HCT116 (cell line): ENCODE measurements around the gene CLASP1. TPM values are rescaled to one million over a fixed set of nuclear protein-coding genes. Genes with fewer than 3 reads are reported as not detected.
"Not testable (repeated sequence)": the region's sequence is repeated elsewhere in the genome, so short reads cannot be mapped to it uniquely, and the experiment has no call there.

ENCODE experiments used
- ATAC-seq: fragments of 200-7000 bp; cut with Tn5 transposase; 2 replicates; pipeline ENCODE4 v1.9.1; 2020; ENCODE audit warnings: mild to moderate bottlenecking, moderate library complexity
- BruUV-seq: library from RNA; stranded (reverse); fragments of 400-500 nt; replicated peaks from 2 replicates; lab custom pipeline; 2021; lab: Mats Ljungman, UMichigan
- CTCF ChIA-PET: fragments of 300-600 bp; sonication (Branson Sonifier 250); formaldehyde crosslinking; loops from one replicate; lab custom pipeline; 2021; ENCODE audit warnings: antibody characterized with exemption; lab: Charles Lee
- POLR2A ChIA-PET: fragments of 300-600, 350-600 bp; sonication (Branson Sonifier 250); formaldehyde crosslinking; loops from one replicate; lab custom pipeline; 2021; ENCODE audit warnings: antibody characterized with exemption; lab: Charles Lee
- RAD21 ChIA-PET, 2 experiments: fragments of 300-600 bp; sonication (Branson Sonifier 250); formaldehyde crosslinking; loops; one replicate each; lab custom pipeline; 2023; ENCODE audit warnings: low total read pairs in 2 of 2; ENCODE audit not compliant: uncharacterized antibody in 2 of 2, unreplicated experiment in 2 of 2, low non-redundant PET in 1 of 2; lab: Charles Lee
- DNase-seq: peaks from one replicate; pipeline ENCODE4 v3.0.0-alpha.2; 2010; ENCODE audit warnings: low read depth, low spot score
- H2AFZ ChIP-seq: fragments of 200-600 bp; shearing (Covaris generic), sonication (generic); 2 replicates; pipeline ENCODE4 v1.6.1; 2017; ENCODE audit warnings: low read depth, mixed run types, mixed read lengths, antibody characterized with exemption, low read length; ENCODE audit not compliant: poor library complexity, severe bottlenecking
- H3K27ac ChIP-seq: 2 replicates; pipeline ENCODE4 v1.5.1; 2012; ENCODE audit warnings: low read depth, low read length
- H3K27me3 ChIP-seq: fragments of 200-600 bp; sonication (generic); 2 replicates; pipeline ENCODE4 v1.6.1; 2016; ENCODE audit warnings: mixed run types, low read length, mixed read lengths; ENCODE audit not compliant: insufficient read depth
- H3K36me3 ChIP-seq, 2 experiments: fragments of 200-500 bp in 1 of 2; fragments of 200-600 bp in 1 of 2; sonication (Bioruptor generic) in 1 of 2; sonication (generic) in 1 of 2; 2 replicates each; pipeline versions ENCODE4 v1.5.1 to v1.6.1; 2014 to 2016; ENCODE audit warnings: low read length in 2 of 2, inconsistent platforms in 1 of 2, mixed read lengths in 1 of 2, mixed run types in 1 of 2; ENCODE audit not compliant: insufficient read depth in 2 of 2, control insufficient read depth in 1 of 2
- H3K4me1 ChIP-seq, 2 experiments: fragments of 200-600 bp in 1 of 2; sonication (generic) in 1 of 2; 2 replicates each; pipeline versions ENCODE4 v1.5.1 to v1.6.1; 2012 to 2017; ENCODE audit warnings: low read length in 2 of 2, inconsistent platforms in 1 of 2, mild to moderate bottlenecking in 1 of 2, mixed read lengths in 1 of 2, mixed run types in 1 of 2, moderate library complexity in 1 of 2; ENCODE audit not compliant: insufficient read depth in 2 of 2, control insufficient read depth in 1 of 2
- H3K4me2 ChIP-seq: fragments of 200-600 bp; sonication (generic); 2 replicates; pipeline ENCODE4 v1.6.1; 2017; ENCODE audit warnings: mixed run types, low read length, mixed read lengths
- H3K4me3 ChIP-seq, 2 experiments: fragments of 200-600 bp in 1 of 2; sonication (generic) in 1 of 2; replicated peaks in 1 of 2; 2 replicates each; pipeline ENCODE4 v1.5.1; 2011 to 2016; ENCODE audit warnings: low read length in 2 of 2, control low read depth in 1 of 2, low read depth in 1 of 2, mild to moderate bottlenecking in 1 of 2, mixed read lengths in 1 of 2, mixed run types in 1 of 2
- H3K79me2 ChIP-seq: fragments of 200-600 bp; sonication (generic); 2 replicates; pipeline ENCODE4 v1.6.1; 2017; ENCODE audit warnings: mild to moderate bottlenecking, mixed run types, low read length, moderate library complexity, mixed read lengths; ENCODE audit not compliant: insufficient read depth
- H3K9ac ChIP-seq: fragments of 200-600 bp; sonication (generic); 2 replicates; pipeline ENCODE4 v1.6.1; 2016; ENCODE audit warnings: low read length, mixed read lengths
- H3K9me2 ChIP-seq: fragments of 200-600 bp; sonication (generic), shearing (Covaris generic); 2 replicates; pipeline ENCODE4 v1.6.1; 2017; ENCODE audit warnings: mixed run types, mild to moderate bottlenecking, moderate library complexity; ENCODE audit not compliant: insufficient read depth
- H3K9me3 ChIP-seq, 2 experiments: fragments of 200-500 bp in 1 of 2; fragments of 200-600 bp in 1 of 2; sonication (Bioruptor generic) in 1 of 2; sonication (generic) in 1 of 2; 2 replicates each; pipeline ENCODE4 v1.6.1; 2014 to 2017; ENCODE audit warnings: low read length in 2 of 2, mixed read lengths in 2 of 2, inconsistent platforms in 1 of 2, low read depth in 1 of 2, mild to moderate bottlenecking in 1 of 2, mixed run types in 1 of 2, moderate library complexity in 1 of 2; ENCODE audit not compliant: control insufficient read depth in 1 of 2, insufficient read depth in 1 of 2
- H4K20me1 ChIP-seq: fragments of 200-600 bp; sonication (generic), shearing (Covaris generic); 2 replicates; pipeline ENCODE4 v1.6.1; 2017; ENCODE audit warnings: mixed run types, mild to moderate bottlenecking, moderate library complexity; ENCODE audit not compliant: insufficient read depth
- ATF3 ChIP-seq: IDR thresholded peaks from 2 replicates; pipeline ENCODE4 v1.6.1; 2012
- CBX3 ChIP-seq: IDR thresholded peaks from 2 replicates; pipeline ENCODE4 v1.6.1; 2012; ENCODE audit warnings: low read depth
- CEBPB ChIP-seq: IDR thresholded peaks from 2 replicates; pipeline ENCODE4 v1.6.1; 2012; ENCODE audit warnings: low read depth
- ELF1 ChIP-seq: IDR thresholded peaks from 2 replicates; pipeline ENCODE4 v1.6.1; 2012; ENCODE audit warnings: low read depth, borderline replicate concordance
- EZH2 ChIP-seq: fragments of 200-600 bp; sonication (generic); IDR thresholded peaks from 2 replicates; pipeline ENCODE4 v1.6.1; 2017; ENCODE audit warnings: antibody characterized with exemption, mixed run types
- EZH2phosphoT487 ChIP-seq: fragments of 200-600 bp; IDR thresholded peaks from 2 replicates; pipeline ENCODE4 v1.6.1; 2018; ENCODE audit warnings: antibody characterized with exemption, borderline replicate concordance
- MAX ChIP-seq: IDR thresholded peaks from 2 replicates; pipeline ENCODE4 v1.6.1; 2012
- POLR2A ChIP-seq: IDR thresholded peaks from 2 replicates; pipeline ENCODE4 v1.7.0; 2011; ENCODE audit warnings: borderline replicate concordance; ENCODE audit not compliant: insufficient read depth, insufficient read length; ENCODE audit errors: extremely low read depth
- REST ChIP-seq: IDR thresholded peaks from 2 replicates; pipeline ENCODE4 v1.6.1; 2012; ENCODE audit warnings: low read depth
- SIN3A ChIP-seq: IDR thresholded peaks from 2 replicates; pipeline ENCODE4 v1.6.1; 2012; ENCODE audit warnings: low read depth
- YY1 ChIP-seq: IDR thresholded peaks from 2 replicates; pipeline ENCODE4 v1.6.1; 2011; ENCODE audit warnings: low read length, low read depth, moderate library complexity, mild to moderate bottlenecking; ENCODE audit not compliant: insufficient replicate concordance; ENCODE audit errors: extremely low read depth
- intact Hi-C: fragments of 100-400 bp; cut with micrococcal nuclease; formaldehyde crosslinking; loops from 2 replicates; pipeline ENCODE4 v1.10.0; 2022
- total RNA-seq: library from RNA; stranded (reverse); gene quantifications from one replicate; pipeline ENCODE4 v1.2.1, GENCODE V29; 2021; ENCODE audit not compliant: unreplicated experiment

The CLASP1 gene
- total RNA-seq, 1 experiment from 2014 or later = 41.9 TPM

- H3K9me2 ChIP-seq, DNase-seq, RAD21 ChIA-PET, H3K4me3 ChIP-seq, BruUV-seq, H3K4me2 ChIP-seq, H3K4me1 ChIP-seq, intact Hi-C loops, H3K27me3 ChIP-seq, H3K9me3 ChIP-seq, H4K20me1 ChIP-seq, H2AFZ ChIP-seq, ATAC-seq, H3K9ac ChIP-seq, H3K27ac ChIP-seq, POLR2A ChIA-PET, CTCF ChIA-PET, H3K36me3 ChIP-seq: not testable (repeated sequence)
- peaks cover 17% of the 10 kb centered on the region; the same call in 1 of the 2 replicates for H3K79me2 ChIP-seq
Observed at GRCh38 chr2:121610487-121610874, 38.8 kb downstream of the CLASP1 start.

GRCh38 chr2:121608967-121609366 is 40.3 kb downstream of the CLASP1 start:
- Histone ChIP-seq H3K9ac (no peak overlapping the region), H3K4me1 (peaks cover 0 to 3% of the 10 kb centered on the region in 2 experiments; a peak in 1 of 4 replicates), H3K27me3 (no peaks in the 10 kb centered on the region), H4K20me1 (no peaks in the 10 kb centered on the region), H3K79me2 (peaks cover 18% of the 10 kb centered on the region; the same call in 1 of the 2 replicates), H3K9me2 (no peaks in the 10 kb centered on the region), H2AFZ (no peak overlapping the region), H3K4me2 (no peak overlapping the region), H3K36me3 (no peaks in the 10 kb centered on the region), H3K27ac (no peak overlapping the region), H3K9me3 (no peaks in the 10 kb centered on the region), H3K4me3 (no peak overlapping the region)
- ChIA-PET RAD21 (no interaction called here), POLR2A (no interaction called here), CTCF (no interaction called here)
- DNase-seq (no peak), ATAC-seq (no peak)
- TF ChIP-seq CEBPB = no peak
- TF ChIP-seq EZH2 = no peak
- no peak for TF ChIP-seq ATF3
- TF ChIP-seq SIN3A = no peak
- no peak for TF ChIP-seq EZH2phosphoT487
- TF ChIP-seq CBX3 = no peak
- TF ChIP-seq YY1 = no peak
- no peak for TF ChIP-seq POLR2A
- no peak for TF ChIP-seq REST
- no peak for TF ChIP-seq MAX
- TF ChIP-seq ELF1 = no peak
- no TSS peak for BruUV-seq
- intact Hi-C loops = no loop called here
